ENCODE results near the gene KRTAP10-1.

Gene KRTAP10-1

GRCh38 chr21:44547656-44548331 is 7.8 kb upstream of the KRTAP10-1 start:
- ChIA-PET CTCF (no interaction called here), POLR2A (no interaction called here)
- no peak for TF ChIP-seq CTCF (IDR thresholded peaks at IDR 0.05; ENCODE audit: control extremely low read depth, extremely low read depth, low read depth, missing control alignments)
- no peak for DNase-seq (ENCODE audit: extremely low spot score)

- no peak for TF ChIP-seq CTCF (IDR thresholded peaks at IDR 0.05; ENCODE audit: control extremely low read depth, extremely low read depth, low read depth, missing control alignments)
- DNase-seq (ENCODE audit: extremely low spot score): no peak
- ChIA-PET CTCF (interaction anchor here (1.0 kb wide), 1 partner anchor 24 kb away, joined by 3 read pairs; no protein-coding TSS in a partner anchor), POLR2A (no interaction called here)
Observed at GRCh38 chr21:44544566-44544965, 4.6 kb upstream of the KRTAP10-1 start.

- POLR2A ChIA-PET: no interaction called here
- DNase-seq (ENCODE audit: extremely low spot score): no peak
- no peak for TF ChIP-seq CTCF (IDR thresholded peaks at IDR 0.05; ENCODE audit: control extremely low read depth, extremely low read depth, low read depth, missing control alignments)
- CTCF ChIA-PET: no interaction called here
Observed at GRCh38 chr21:44542716-44543115, 2.7 kb upstream of the KRTAP10-1 start.

GRCh38 chr21:44540741-44541288 is 820 bp upstream of the KRTAP10-1 start:
- DNase-seq (ENCODE audit: extremely low spot score): no peak
- ChIA-PET POLR2A (no interaction called here), CTCF (interaction anchor here (2.9 kb wide), 1 partner anchor 252 kb away, joined by 7 read pairs; no protein-coding TSS in a partner anchor)
- TF ChIP-seq CTCF (IDR thresholded peaks at IDR 0.05; ENCODE audit: control extremely low read depth, extremely low read depth, low read depth, missing control alignments): no peak

- ChIA-PET POLR2A (no interaction called here), CTCF (no interaction called here)
- no peak for TF ChIP-seq CTCF (IDR thresholded peaks at IDR 0.05; ENCODE audit: control extremely low read depth, extremely low read depth, low read depth, missing control alignments)
- DNase-seq (ENCODE audit: extremely low spot score): no peak
Observed at GRCh38 chr21:44539046-44539445, 949 bp downstream of the KRTAP10-1 start.

- POLR2A ChIA-PET: no interaction called here
- TF ChIP-seq CTCF (IDR thresholded peaks at IDR 0.05; ENCODE audit: control extremely low read depth, extremely low read depth, low read depth, missing control alignments): no peak
- CTCF ChIA-PET: interaction anchor here (1.4 kb wide), 1 partner anchor 255 kb away, joined by 3 read pairs; no protein-coding TSS in a partner anchor
- DNase-seq (ENCODE audit: extremely low spot score): no peak
Observed at GRCh38 chr21:44537930-44538911, 1.8 kb downstream of the KRTAP10-1 start.

All from GM10248 (cell line).